ENCODE measurements around the gene FBLN5. TPM values are rescaled to one million over a fixed set of nuclear protein-coding genes. Genes with fewer than 3 reads are reported as not detected.

Gene FBLN5
- total and polyA plus RNA-seq, 9 of the 15 experiments (the other 6 are each of a cell fraction or from before 2014, with no cell fraction given), result 0.11 to 0.22 TPM; not detected in 7

DNA sequence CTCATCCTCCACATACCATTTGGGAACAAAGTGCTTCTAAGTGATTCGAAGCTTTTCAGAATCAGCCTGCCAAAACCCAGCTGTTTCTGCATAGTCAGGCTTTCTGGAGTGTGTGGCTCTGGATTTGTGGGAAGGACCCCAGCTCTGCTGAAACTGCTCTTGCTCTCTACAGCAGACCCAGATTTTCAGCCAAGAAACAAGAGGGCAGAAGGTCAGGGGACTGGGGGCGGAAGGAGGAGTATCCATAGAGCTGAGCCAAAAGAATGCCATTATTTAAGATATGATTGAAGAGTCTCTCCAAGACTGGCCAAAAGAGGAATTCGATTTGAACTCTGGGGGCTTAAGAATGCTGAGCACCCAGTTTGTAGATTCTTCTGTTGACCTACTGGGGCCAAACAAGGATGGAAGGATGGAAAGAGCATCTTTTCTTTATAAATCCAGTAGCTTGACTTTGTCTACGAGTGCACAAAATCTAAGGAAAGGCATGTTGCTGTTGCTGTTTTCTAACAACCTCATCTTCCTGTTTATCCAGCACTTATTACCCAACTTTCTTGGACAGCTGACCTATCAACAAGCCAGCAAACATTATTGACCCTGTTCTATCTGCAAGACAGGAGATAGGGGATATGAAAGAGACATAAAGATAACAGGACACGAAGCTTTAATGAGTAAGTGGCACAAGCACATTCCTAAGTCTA, 29.2 kb downstream of the FBLN5 start:
- Histone ChIP-seq H3K9ac (ENCODE audit: insufficient read depth in 1 of 2, low read depth in 2 of 2, low read length in 2 of 2) (no peak overlapping the region), H2AFZ (ENCODE audit: low read depth, low read length) (no peak overlapping the region), H3K4me2 (ENCODE audit: insufficient read depth, low read length) (no peak overlapping the region), H3K27ac (ENCODE audit: extremely low read depth, low read depth, low read length) (no peak overlapping the region), H3K79me2 (ENCODE audit: control insufficient read depth, insufficient read depth, low read length) (no peaks in the 10 kb centered on the region), H3K9me3 (replicated peaks; ENCODE audit: control insufficient read depth, insufficient read depth, low read depth, low read length) (no peaks in the 10 kb centered on the region), H4K20me1 (replicated peaks; ENCODE audit: control insufficient read depth, insufficient read depth, low read length) (no peaks in the 10 kb centered on the region), H3K4me3 (no peak overlapping the region), H3K4me1 (replicated peaks in 1 of 2; ENCODE audit: control insufficient read depth in 2 of 2, insufficient read depth in 2 of 2, low read length in 2 of 2) (no peaks in the 10 kb centered on the region), H3K9me1 (ENCODE audit: control insufficient read depth, insufficient read depth, low read length) (no peaks in the 10 kb centered on the region), H3K36me3 (ENCODE audit: control insufficient read depth, insufficient read depth, low read length) (no peaks in the 10 kb centered on the region), H3K27me3 (ENCODE audit: control insufficient read depth in 2 of 2, insufficient read depth in 2 of 2, low read length in 2 of 2) (peaks cover 0 to 9% of the 10 kb centered on the region in 2 experiments; a peak in 2 of 5 replicates)
- WGBS (ENCODE audit: insufficient coverage, low coverage, missing lambda C conversion rate), result 0% methylated on average over 5 of the region's 5 CpGs
- ATAC-seq (no peak), FAIRE-seq (no peak), DNase-seq (ENCODE audit: extremely low read depth in 1 of 4, low spot score in 3 of 4) (no peak)
- TF ChIP-seq, protein P1, sequence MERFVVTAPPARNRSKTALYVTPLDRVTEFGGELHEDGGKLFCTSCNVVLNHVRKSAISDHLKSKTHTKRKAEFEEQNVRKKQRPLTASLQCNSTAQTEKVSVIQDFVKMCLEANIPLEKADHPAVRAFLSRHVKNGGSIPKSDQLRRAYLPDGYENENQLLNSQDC (CRISPR knock-in tag; IDR thresholded peaks at IDR 0.05), result no peak
- no peak for TF ChIP-seq CCNT2 (IDR thresholded peaks at IDR 0.05; ENCODE audit: borderline replicate concordance, extremely low read depth, insufficient read length, low read depth, low read length)
- no peak for TF ChIP-seq ZNF561 (CRISPR knock-in tag; conservative IDR thresholded peaks at IDR 0.05)
- TF ChIP-seq SAP30 (IDR thresholded peaks at IDR 0.05; ENCODE audit: borderline replicate concordance, insufficient read depth, low read depth, low read length, poor library complexity, severe bottlenecking), result no peak
- TF ChIP-seq TRIM28 (IDR thresholded peaks at IDR 0.05), result no peak
- TF ChIP-seq GABPB2 (CRISPR knock-in tag; conservative IDR thresholded peaks at IDR 0.05), result no peak
- no peak for TF ChIP-seq ZNF589 (CRISPR knock-in tag; IDR thresholded peaks at IDR 0.05; ENCODE audit: low read depth)
- CTCF ChIA-PET (ENCODE audit: low intra/inter-chr PET ratio), result no interaction called here
- intact Hi-C loops (cut with micrococcal nuclease) (no loop called here), in situ Hi-C loops (cut with MboI) (no loop called here)
- no TSS peak for BruUV-seq (replicated peaks)
- POLR2A ChIA-PET, result interaction anchor here (0.7 kb wide), 1 partner anchor 28 kb away, joined by 4 read pairs; no protein-coding TSS in a partner anchor

Data from K562 (cell line).